ENCODE results near the gene ATXN7L3. TPM values are rescaled to one million over a fixed set of nuclear protein-coding genes. Genes with fewer than 3 reads are reported as not detected.

The ATXN7L3 gene
- total and polyA plus RNA-seq, 2 donors, result 20.0 to 47.4 TPM

DNA sequence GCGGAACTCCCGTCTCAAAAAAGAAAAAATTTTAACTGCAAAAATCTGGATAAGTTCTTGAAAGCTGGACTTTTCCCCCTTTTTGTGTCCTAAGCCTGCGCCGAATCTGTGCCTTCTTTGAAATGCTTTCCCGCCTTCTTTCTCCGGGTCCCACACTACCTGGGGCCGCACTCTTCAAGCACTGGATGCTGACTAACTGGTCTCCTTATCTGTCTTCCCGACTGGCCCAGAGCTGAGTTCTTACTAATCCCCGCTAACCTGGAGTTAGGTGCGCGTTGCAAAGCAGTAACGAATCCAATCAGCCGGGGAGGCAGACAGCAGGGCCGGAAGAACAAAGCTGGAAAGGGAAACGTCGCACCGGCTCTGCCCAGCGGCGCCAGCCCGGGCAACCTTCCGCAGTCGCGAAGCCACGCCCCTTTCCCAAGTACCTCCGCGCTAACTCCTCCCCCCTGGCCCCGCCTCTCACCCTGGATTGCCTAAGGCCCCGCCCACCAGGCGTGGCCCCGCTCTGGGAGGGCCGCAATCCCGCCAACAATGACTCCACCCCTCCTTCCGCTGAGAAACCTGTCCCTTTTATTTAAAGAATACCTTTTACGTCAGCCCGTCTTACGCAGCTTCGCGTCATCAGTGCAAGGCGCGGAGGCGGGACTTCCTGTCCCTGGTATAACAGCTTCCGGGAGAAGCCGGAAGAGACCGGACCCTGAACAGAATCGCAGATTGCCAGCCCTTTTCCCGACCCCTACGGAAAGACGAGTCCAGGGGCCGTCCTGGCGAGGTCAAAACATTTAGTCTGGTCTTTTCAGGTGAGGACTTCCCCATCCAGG lies 13.2 kb downstream of the ATXN7L3 start, which contains the start of gene TMUB2:
TMUB2 (plus strand) TSS at position 666 of the 824 bp plus-strand sequence. CDS start 737 bp downstream, outside the sequence.
- Histone ChIP-seq H3K4me1 (ENCODE audit: insufficient read depth) (no peaks in the 10 kb centered on the region), H3K27ac (ENCODE audit: low read depth) (peak within 1 kb of the TSS; percentile 95), H3K4me3 (ENCODE audit: low read depth, low read length) (peak within 1 kb of the TSS; percentile 81), H3K36me3 (ENCODE audit: insufficient read depth) (peaks cover 6% of the 10 kb centered on the region)
- under 1% methylated on average over 50 of the region's 50 CpGs for WGBS
- DNase-seq (ENCODE audit: extremely low spot score), result peak; percentile 98

DNA sequence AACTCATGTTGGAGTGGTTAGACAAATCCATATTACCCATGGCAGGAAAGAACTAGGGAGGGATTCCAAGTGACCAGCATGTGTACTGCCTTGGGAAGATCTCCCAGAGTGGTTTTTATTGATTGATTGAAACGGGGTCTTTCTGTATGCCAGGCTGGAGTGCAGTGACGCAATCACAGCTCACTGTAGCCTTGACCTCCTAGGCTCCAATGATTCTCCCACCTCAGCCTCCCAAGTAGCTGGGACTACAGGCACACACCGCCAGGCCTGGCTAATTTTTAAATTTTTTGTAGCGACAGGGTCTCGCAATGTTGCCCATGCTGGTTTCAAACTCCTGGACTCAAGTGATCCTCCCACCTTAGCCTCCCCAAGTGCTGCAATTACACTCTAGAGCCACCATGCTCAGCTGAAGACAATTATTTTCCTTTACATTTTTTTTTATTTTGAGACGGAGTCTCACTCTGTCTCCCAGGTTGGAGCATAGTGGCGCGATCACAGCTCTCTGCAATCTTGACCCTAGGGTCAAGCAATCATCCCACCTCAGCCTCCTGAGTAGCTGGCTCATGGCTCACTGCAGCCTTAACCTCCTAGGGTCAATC lies 15.4 kb downstream of the ATXN7L3 start:
- no peak overlapping the region for H3K4me3 ChIP-seq (ENCODE audit: low read depth, low read length)
- no peak for DNase-seq (ENCODE audit: extremely low spot score)
- no peaks in the 10 kb centered on the region for H3K4me1 ChIP-seq (ENCODE audit: insufficient read depth)
- 89% methylated on average over 8 of the region's 8 CpGs for WGBS
- peaks cover 6% of the 10 kb centered on the region for H3K36me3 ChIP-seq (ENCODE audit: insufficient read depth)
- no peak overlapping the region for H3K27ac ChIP-seq (ENCODE audit: low read depth)

DNA sequence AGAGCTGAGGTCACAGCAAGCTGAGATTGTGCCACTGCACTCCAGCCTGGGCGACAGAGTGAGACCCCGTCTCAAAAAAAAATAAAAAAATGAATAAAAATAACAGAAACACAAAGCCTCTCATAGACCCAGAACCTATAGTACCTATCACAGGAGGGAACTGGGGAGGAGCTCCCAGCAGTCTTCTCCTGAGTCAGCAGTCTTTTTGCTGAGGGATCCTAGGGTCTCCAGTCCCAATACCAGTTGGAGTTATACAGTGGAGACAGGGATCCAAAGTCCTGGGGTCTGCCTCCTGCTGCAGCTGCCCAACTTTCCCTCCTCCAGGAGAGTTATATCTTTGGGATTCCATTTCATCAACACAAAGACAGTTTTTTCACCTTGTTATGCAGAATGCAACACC lies 16.7 kb downstream of the ATXN7L3 start:
- Histone ChIP-seq H3K4me3 (ENCODE audit: low read depth, low read length) (no peak overlapping the region), H3K4me1 (ENCODE audit: insufficient read depth) (no peaks in the 10 kb centered on the region), H3K36me3 (ENCODE audit: insufficient read depth) (peaks cover 2% of the 10 kb centered on the region), H3K27ac (ENCODE audit: low read depth) (no peak overlapping the region)
- no peak for DNase-seq (ENCODE audit: extremely low spot score)
- 89% methylated on average over 2 of the region's 2 CpGs for WGBS

DNA sequence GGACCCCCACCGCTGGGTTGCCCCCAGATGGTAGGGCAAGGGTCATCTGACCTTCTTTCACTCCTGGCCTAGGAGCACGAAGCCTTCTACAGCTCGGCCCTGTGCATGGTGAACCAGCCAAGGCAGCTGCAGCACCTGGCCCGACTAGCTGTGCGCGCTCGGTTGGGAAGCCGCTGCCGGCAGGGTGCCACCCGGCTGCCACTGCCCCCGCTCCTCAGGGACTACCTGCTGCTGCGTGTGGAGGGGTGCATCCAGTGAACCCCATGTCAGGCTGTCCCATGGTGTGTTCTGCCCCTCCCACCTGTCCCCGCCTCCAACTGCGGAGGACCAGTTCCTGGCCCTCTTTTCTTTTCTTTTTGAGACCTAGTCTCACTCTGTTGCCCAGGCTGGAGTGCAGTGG lies 21.6 kb downstream of the ATXN7L3 start:
- no peaks in the 10 kb centered on the region for H3K4me1 ChIP-seq (ENCODE audit: insufficient read depth)
- H3K4me3 ChIP-seq (ENCODE audit: low read depth, low read length), result no peak overlapping the region
- DNase-seq (ENCODE audit: extremely low spot score), result no peak
- 93% methylated on average over 14 of the region's 14 CpGs for WGBS
- no peak overlapping the region for H3K27ac ChIP-seq (ENCODE audit: low read depth)
- peaks cover 2% of the 10 kb centered on the region for H3K36me3 ChIP-seq (ENCODE audit: insufficient read depth)

DNA sequence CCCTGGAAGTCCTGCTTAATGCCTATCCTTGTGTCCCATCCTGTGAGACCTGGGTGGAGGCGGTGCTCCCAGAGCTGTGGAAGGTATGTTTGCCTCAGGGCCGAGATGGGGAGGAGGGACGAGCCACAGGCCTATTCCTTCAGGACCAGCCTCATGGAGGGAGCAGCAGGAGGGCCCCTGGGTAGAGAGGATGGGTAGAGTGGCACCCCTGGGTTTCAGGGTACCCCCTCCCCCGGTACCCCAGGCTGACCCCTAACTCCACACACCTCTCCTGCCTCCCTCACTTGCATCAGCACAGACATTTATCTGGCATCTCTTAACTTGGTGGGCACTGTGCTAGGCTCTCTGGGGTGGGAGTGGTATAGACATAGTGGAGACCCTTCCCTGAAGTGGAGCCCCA lies 22.0 kb downstream of the ATXN7L3 start:
- Histone ChIP-seq H3K27ac (ENCODE audit: low read depth) (no peak overlapping the region), H3K36me3 (ENCODE audit: insufficient read depth) (peaks cover 2% of the 10 kb centered on the region)
- WGBS, result 94% methylated on average over 4 of the region's 4 CpGs

DNA sequence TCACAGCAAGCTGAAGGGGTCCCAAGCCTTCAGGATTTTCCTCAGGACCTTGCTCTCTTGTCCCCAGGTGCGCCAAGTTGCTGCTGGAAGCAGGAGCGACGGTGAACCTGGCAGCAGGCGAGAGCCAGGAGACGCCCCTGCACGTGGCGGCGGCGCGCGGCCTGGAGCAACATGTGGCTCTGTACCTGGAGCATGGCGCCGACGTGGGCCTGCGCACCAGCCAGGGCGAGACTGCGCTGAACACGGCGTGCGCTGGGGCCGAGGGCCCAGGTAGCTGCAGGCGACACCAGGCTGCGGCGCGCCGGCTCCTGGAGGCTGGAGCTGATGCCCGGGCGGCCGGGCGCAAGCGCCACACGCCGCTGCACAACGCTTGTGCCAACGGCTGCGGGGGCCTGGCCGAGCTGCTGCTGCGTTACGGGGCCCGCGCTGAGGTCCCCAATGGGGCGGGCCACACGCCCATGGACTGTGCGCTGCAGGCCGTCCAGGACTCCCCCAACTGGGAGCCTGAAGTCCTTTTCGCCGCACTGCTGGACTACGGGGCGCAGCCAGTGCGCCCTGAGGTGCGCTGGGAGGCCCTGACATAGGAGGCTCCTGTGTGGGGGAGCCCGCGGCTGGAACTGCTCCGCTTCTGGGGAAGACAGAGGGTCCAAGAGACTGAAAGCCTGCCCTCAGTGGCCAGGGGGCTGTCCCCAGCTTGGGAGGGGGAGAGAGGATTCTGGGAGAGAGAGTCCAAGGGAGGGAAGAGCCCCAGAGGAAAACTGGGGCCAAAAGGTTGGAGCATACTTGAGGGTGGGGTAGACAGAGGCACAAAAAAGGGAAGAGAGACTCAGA lies 22.8 kb downstream of the ATXN7L3 start:
- WGBS, result 91% methylated on average over 54 of the region's 54 CpGs
- no peaks in the 10 kb centered on the region for H3K4me1 ChIP-seq (ENCODE audit: insufficient read depth)
- no peaks in the 10 kb centered on the region for H3K36me3 ChIP-seq (ENCODE audit: insufficient read depth)
- no peak for DNase-seq (ENCODE audit: extremely low spot score)
- no peak overlapping the region for H3K4me3 ChIP-seq (ENCODE audit: low read depth, low read length)
- H3K27ac ChIP-seq (ENCODE audit: low read depth), result no peak overlapping the region

More for the DNA sequence above, 22.0 kb downstream of the ATXN7L3 start:
- H3K4me3 ChIP-seq (ENCODE audit: low read depth, low read length), result no peak overlapping the region
- DNase-seq (ENCODE audit: extremely low spot score), result no peak
- H3K4me1 ChIP-seq (ENCODE audit: insufficient read depth), result no peaks in the 10 kb centered on the region

DNA sequence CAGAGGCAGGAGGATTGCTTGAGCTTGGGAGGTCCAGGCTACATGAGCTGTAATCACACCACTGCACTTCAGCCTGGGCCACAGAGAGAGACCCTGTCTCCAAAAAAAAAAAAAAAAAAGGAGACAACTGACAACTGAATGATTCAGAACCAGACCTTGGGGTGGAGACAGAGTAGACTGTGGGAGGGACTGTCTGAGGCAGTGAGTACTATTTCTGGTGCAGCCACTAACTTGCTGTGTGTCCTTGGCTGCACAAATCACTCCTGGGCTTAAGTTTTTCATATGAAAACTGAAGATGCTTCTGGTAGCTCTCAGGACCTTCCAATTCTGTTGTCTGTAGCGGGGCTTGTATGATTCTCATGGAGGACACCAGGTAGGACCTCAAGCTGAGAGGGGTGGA lies 23.4 kb downstream of the ATXN7L3 start:
- H3K4me3 ChIP-seq (ENCODE audit: low read depth, low read length), result no peak overlapping the region
- H3K36me3 ChIP-seq (ENCODE audit: insufficient read depth), result no peaks in the 10 kb centered on the region
- WGBS, result 95% methylated on average over 1 of the region's 1 CpG
- DNase-seq (ENCODE audit: extremely low spot score), result no peak
- H3K4me1 ChIP-seq (ENCODE audit: insufficient read depth), result no peaks in the 10 kb centered on the region
- no peak overlapping the region for H3K27ac ChIP-seq (ENCODE audit: low read depth)

DNA sequence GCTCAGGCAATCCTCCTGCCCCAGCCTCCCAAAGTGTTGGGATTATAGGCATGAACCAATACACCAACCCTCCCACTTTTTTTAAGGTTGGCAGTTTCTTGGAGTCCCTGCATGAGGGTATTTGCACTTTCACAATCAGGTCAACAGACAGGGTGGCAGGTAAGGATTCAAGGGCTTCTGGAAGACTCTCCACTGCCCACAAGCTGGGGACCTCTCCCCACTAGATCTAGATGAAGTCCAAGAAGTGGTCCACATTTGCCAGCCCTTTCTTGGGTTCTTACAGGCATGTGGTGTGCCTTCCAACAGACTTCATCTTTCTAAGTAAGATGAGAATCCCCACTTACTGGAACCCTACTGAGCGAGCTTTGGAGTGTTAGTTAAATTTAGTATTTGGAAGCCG lies 25.3 kb downstream of the ATXN7L3 start:
- H3K4me1 ChIP-seq (ENCODE audit: insufficient read depth), result no peaks in the 10 kb centered on the region
- no peak for DNase-seq (ENCODE audit: extremely low spot score)
- H3K36me3 ChIP-seq (ENCODE audit: insufficient read depth), result no peaks in the 10 kb centered on the region

DNA sequence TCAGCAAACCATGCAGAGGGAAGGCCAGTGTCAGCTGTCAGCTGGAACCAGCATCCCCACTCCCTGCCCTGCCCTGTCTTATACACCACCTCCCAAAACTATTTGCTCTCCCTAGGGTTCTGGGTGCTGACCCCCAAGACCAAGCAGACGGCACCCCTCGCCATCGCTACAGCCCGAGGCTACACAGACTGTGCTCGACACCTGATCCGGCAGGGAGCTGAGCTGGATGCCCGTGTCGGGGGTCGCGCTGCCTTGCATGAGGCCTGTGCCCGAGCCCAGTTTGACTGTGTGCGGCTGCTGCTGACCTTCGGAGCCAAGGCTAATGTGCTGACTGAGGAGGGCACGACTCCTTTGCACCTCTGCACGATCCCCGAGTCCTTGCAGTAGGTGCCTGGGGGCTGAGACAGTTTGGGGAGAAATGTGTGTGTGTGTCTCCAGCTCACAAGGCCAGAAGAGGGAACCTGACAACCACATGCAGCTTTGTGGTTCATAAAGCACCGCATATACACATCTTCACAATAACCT lies 27.7 kb downstream of the ATXN7L3 start:
- H3K27ac ChIP-seq (ENCODE audit: low read depth), result no peak overlapping the region
- 83% methylated on average over 17 of the region's 17 CpGs for WGBS
- no peak overlapping the region for H3K4me3 ChIP-seq (ENCODE audit: low read depth, low read length)
- H3K36me3 ChIP-seq (ENCODE audit: insufficient read depth), result no peaks in the 10 kb centered on the region
- no peaks in the 10 kb centered on the region for H3K4me1 ChIP-seq (ENCODE audit: insufficient read depth)
- DNase-seq (ENCODE audit: extremely low spot score), result no peak

More for the DNA sequence above, 25.3 kb downstream of the ATXN7L3 start:
- 97% methylated on average over 2 of the region's 2 CpGs for WGBS
- H3K4me3 ChIP-seq (ENCODE audit: low read depth, low read length), result no peak overlapping the region
- H3K27ac ChIP-seq (ENCODE audit: low read depth), result no peak overlapping the region

DNA sequence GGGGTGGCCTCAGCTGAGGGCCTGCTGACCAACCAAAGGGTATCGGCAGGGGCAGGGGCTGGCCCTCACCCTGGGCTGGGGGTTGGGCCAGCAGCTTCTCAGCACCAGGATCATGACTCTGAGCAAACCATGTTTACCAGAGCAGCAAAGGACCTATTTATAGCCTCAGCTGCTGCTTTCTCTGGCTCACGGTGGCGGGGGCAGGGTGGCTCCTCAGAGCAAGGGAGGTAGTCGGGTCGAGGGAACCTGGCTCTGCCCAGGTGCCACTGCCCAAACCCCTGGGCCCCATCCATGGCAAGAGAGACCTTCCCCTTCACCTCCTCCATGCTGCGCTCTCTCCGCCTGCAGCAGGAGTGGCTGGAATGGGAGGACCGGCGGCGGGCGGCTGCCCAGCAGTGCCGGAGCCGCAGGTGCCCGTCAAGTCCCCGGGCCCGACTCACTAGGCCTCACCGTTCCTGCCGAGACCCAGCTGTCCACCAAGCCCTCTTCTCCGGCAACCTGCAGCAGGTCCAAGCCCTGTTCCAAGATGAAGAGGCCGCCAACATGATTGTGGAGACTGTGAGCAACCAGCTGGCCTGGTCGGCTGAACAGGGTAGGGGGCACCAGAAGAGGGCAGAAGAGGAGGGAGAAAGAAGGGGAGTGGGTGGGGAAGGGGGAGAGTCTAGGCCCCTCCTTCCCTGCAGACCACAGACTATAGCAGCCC lies 29.0 kb downstream of the ATXN7L3 start, which contains the start of gene ASB16:
ASB16 (plus strand) TSS at position 206 of the 703 bp plus-strand sequence; CDS start at position 292, 86 bp downstream.
- Histone ChIP-seq H3K36me3 (ENCODE audit: insufficient read depth) (no peaks in the 10 kb centered on the region), H3K4me1 (ENCODE audit: insufficient read depth) (no peaks in the 10 kb centered on the region), H3K27ac (ENCODE audit: low read depth) (no peak within 1 kb of the TSS), H3K4me3 (ENCODE audit: low read depth, low read length) (no peak within 1 kb of the TSS)
- no peak for DNase-seq (ENCODE audit: extremely low spot score)
- WGBS, result 12% methylated on average over 21 of the region's 21 CpGs

DNA sequence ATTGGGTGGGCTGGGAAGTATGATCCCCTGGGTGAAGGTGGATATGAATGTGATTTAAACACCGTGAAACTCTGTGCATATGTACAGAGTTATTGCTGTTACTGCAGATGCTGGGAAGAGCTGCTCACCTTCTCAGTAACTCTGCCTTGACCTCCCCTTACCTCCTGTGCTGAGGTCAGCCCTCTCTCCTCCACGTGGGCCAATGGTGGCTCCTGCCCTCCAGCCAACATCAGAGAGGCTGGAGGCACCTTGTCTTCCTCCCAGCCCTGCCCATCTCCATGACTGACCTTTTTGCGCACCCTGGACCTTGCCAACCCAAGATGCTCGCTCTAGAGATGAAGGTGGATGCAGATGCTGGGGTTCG lies 29.6 kb downstream of the ATXN7L3 start:
- Histone ChIP-seq H3K36me3 (ENCODE audit: insufficient read depth) (no peaks in the 10 kb centered on the region), H3K4me1 (ENCODE audit: insufficient read depth) (no peaks in the 10 kb centered on the region), H3K27ac (ENCODE audit: low read depth) (no peak overlapping the region), H3K4me3 (ENCODE audit: low read depth, low read length) (no peak overlapping the region)
- no peak for DNase-seq (ENCODE audit: extremely low spot score)
- 30% methylated on average over 5 of the region's 5 CpGs for WGBS

DNA sequence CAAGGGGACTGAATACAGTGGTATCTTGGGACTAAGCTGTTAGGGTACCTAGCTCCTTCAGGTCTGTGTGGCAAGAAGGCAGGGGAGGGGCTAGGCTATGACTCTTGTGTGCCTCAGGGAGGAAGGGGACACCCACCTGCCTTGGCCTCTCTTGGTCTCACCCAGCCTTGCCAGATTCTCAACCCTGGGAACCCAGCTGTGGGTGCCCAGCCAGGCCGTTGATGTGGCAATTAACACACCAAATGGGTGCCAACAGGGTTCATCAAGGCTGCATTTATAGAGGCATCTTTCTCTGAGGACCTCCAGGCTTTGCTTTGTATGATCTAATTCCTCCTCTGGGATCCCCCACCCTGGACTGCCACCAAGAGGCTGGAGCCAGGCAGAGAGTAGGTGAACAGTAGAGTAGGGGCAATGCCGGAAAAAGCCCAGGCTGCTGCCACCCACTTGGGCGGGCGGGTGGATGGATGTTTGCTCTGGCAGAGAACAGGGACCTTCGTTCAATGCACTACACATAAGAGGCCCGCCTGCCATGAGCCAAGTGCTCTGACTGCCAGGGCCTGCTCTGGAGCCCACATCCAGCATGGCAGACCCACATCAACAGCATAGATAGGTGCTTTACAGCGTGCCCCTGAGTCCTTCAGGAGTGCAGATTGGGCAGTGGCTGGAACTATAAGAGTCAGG lies 32.4 kb downstream of the ATXN7L3 start:
- no peak for DNase-seq (ENCODE audit: extremely low spot score)
- Histone ChIP-seq H3K4me3 (ENCODE audit: low read depth, low read length) (no peak overlapping the region), H3K36me3 (ENCODE audit: insufficient read depth) (no peaks in the 10 kb centered on the region), H3K4me1 (ENCODE audit: insufficient read depth) (no peaks in the 10 kb centered on the region), H3K27ac (ENCODE audit: low read depth) (no peak overlapping the region)
- WGBS, result 91% methylated on average over 7 of the region's 7 CpGs
